GM18498 (cell line): ENCODE data around the gene THYN1.

Source experiments
- ATAC-seq: cut with Tn5 transposase; IDR thresholded peaks from one replicate; pipeline ENCODE4 v1.9.1; 2021; ENCODE audit warnings: mild to moderate bottlenecking, moderate library complexity; ENCODE audit not compliant: unreplicated experiment

THYN1 gene

GRCh38 chr11:134252346-134253187 is 585 bp downstream of the THYN1 start:
- peak; percentile 31 for ATAC-seq

DNA sequence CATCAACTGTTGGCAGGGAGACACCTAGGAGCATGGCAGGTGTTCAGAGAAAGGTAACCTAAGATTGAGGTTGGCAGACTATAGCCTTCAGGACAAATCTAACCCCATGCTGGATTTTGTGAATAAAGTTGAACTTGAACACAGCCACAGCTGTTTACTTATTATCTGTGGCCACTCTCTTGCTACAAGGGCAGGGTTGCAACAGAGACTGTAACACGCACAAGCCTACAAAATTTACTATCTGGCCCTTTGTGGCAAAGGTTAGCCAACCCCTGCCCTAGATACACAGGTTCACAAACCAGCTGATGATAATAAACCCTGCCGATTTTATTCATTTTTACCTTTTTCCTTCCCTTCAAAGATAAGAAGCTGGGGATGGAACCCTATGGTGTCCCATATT is 2.5 kb downstream of the THYN1 start:
- no peak for ATAC-seq

GRCh38 chr11:134250246-134250645 is 2.9 kb downstream of the THYN1 start:
- no peak for ATAC-seq

GRCh38 chr11:134248910-134249480 is 4.2 kb downstream of the THYN1 start:
- ATAC-seq: no peak

DNA sequence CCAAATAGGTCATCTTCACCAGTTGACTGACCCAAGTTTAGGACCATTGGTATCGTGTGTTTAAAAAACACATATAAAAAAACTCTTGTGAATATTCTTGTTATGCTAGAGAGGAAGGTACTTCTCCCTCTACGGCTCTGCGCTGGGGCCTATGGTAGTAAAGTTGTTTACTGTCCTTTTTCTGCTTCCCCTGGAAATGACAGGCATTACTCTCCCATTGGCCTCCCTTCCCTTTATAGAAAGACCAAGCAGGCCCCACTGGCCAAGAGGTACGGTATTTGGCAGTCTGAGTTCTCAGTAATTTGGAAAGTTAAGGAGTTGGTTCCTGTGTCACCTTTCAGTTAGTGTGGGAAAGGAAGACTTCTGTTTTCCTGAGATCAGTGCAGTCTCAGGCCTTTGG is 6.5 kb downstream of the THYN1 start:
- ATAC-seq: no peak

- ATAC-seq: no peak
Observed at GRCh38 chr11:134246100-134246499, 7.1 kb downstream of the THYN1 start.

DNA sequence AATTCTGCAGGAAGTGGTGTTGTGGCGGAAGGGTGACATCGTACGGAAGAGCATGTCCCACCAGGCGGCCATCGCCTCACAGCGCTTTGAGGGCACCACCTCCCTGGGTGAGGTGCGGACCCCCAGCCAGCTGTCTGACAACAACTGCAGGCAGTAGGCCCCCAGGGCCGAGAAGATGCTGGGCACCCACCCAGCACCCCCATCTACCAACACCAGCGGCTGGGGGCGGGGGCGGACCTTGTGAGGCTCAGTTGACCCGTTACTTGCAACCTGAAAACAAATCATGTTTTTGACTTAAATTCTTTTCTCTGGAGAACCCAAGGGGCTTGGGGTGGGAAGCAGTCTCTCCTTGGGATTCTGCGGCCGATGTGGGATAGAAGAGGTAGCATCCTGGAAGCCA is 7.7 kb downstream of the THYN1 start:
- ATAC-seq: no peak

GRCh38 chr11:134244593-134244992 is 8.6 kb downstream of the THYN1 start:
- peak; percentile 80 for ATAC-seq

DNA sequence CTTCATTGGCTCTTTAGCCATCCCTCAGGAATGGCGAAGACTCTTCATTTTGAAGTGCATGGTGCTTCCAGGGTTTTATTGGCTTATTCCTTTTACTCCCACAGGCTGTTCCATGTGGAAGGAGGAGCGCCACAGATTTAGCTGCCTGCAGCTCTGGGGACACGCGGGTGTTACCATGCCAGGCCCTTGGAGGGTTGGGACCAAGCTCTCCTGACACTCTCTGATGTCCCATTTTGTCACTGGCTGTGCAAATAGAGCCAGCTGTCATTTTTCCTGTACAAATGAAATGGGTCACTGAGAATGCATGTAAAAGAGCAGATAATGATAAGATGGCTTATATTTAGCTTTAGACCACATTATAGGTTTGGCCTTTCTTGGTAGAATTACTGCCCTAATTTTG is 9.2 kb downstream of the THYN1 start:
- ATAC-seq: no peak

- ATAC-seq: no peak
Observed at GRCh38 chr11:134242376-134242775, 10.8 kb downstream of the THYN1 start.

DNA sequence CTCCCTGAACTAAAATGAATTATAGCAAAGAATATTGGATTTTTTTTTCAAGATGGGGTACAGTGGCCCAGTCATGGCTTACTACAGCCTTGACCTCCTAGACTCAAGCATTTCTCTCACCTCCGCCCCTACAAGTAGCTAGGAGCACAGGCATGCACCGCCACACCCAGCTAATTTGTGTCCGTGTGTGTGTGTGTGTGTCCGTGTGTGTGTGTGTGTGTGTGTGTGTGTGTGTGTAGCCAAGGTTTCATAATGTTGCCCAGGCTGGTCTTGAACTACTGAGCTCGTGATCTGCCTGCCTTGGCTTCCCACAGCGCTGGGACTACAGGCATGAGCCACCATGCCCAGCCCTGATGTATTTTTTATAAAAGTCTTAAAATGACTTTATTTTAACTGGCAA is 12.6 kb downstream of the THYN1 start:
- no peak for ATAC-seq

- no peak for ATAC-seq
Observed at GRCh38 chr11:134238956-134239355, 14.2 kb downstream of the THYN1 start.

DNA sequence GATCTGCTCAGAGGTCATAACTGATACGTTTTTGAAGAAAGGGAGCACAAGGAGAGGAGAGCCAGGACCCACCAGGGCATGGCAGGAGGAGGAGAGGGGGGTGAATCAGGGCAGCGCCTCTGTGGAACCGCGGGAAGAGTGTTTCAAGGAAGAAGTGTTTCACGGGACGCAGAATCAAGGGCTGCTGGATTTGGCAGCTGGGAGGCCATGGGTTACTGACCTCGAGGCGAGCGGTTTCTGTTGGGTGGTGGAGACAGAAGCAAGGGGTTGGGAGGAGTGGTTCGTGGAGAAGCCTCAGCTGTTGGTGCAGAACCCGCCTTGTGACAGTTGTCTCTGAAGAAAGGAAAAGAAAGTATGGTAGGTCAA is 15.6 kb downstream of the THYN1 start:
- no peak for ATAC-seq

DNA sequence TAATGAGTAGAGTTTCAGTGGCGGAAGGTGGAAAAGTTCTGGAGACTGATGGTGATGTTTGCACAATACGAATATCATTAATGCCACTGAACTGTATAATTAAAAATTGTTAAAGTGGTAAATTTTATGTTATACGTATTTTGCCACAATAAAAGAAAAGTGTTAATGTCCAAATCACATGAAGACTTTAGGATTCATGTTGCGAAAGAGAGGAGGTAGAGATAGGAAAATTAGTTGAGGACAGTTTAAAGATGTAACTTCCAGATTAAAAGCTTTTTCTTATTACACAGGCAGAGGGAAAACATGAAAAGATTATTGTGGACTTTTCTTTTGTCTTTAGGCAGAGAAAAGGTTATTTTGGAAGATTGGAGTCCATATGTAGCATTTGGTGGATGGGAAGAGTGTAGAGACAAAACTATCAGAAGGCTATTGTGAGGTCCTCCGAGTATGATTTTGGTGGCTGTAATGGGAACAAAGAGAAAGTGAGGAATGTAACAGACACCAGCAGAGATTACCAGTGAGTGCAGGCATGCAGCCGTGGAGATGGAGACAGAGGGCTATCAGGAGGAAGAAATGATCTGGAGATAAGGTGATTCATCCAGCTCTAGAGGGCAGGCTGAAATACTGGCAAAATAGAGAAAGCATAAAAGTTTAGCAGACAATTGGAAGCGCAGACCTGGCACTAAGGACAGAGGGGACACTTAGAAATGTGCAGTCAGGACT is 16.2 kb downstream of the THYN1 start:
- no peak for ATAC-seq

- ATAC-seq: no peak
Observed at GRCh38 chr11:134235399-134235798, 17.8 kb downstream of the THYN1 start.

DNA sequence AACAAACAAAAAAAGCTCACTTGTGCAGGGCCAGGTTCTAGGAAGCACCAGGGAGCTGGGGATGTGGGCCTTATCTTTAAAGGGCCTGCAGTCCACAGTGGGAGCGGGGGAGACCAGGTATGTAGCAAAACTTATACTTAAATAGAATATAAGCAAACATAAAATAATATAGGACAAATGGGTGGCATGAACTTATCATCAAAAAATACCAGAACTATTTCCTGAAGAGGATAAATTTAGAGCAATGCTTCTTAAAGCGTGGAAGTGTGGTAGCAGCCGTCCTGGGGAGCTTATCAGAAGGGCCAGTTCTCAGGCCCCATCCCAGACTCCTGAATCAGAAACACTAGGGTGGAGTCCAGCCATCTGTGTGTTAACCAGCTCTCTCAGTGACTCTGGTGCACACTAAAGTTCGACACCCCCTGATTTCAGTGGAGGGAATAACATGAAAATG is 19.4 kb downstream of the THYN1 start:
- ATAC-seq: no peak

GRCh38 chr11:134231958-134232659 is 21.0 kb downstream of the THYN1 start:
- no peak for ATAC-seq

GRCh38 chr11:134230339-134230738 is 22.8 kb downstream of the THYN1 start:
- ATAC-seq: no peak

GRCh38 chr11:134229126-134229790 is 23.9 kb downstream of the THYN1 start:
- ATAC-seq: no peak

DNA sequence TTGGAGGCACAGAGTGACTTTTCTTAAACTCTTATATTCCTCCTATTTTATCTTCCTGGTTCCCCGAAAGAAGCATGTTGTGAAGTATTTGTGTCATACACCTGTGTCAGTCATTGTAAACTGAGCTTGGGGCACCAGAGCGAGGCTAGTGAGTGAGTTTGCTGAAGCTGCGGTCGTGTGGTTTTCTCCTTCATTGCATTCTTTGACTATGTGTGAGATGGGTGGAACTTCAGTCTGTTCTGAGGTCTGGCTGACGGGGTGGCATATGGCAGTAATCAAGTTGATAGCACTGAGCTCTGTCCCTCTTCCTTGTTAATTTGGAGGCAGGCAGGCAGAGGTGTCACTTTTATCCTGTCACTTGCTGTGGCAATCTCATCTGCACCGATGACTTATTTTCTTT is 24.5 kb downstream of the THYN1 start:
- ATAC-seq: peak; percentile 56

DNA sequence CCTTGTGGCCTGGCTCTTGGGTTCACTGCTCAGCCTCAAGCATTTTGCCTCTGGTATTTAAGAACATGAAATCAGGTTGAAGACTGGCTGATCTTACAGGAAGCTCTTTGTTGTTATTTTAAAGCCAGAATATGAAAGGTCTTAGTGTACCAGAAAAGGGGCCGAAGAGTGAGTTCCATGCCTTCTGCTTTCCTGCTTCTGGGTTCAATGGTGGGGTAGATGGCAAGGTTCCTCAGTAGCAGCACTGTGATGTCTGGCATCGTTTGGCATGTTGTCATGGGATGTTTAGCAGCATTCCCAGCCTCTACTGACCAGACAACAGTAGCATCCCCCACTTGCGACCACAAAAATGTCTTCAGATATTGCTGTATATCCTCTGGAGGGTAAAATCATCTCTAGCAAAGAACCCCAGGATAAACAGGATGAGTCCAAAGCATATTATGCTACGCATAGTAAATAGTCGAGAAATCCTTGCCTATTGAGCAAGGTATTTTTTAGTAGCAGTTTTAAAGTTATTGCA is 26.3 kb downstream of the THYN1 start:
- ATAC-seq: no peak
